Measurements from ENCODE around the gene RMI1.

DNA sequence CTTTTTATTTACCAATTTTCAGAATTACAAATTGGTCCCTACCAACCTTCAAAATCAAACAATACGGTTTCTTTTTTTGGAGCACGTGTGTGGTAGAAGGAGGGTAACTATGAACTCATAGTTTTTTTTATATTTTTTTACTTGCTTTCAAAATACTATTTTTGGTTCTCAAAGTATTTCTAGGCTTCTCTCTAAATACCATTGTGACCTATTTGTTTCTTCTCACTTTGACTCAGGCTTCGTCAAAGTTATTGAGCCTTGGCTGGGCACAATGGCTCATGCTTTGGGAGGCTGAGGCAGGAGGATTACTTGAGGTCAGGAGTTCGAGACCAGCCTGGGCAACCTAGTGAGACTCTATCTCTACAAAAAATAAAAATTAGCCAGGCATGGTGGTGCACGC, 47.8 kb upstream of the RMI1 start:
- TF ChIP-seq, protein P1, sequence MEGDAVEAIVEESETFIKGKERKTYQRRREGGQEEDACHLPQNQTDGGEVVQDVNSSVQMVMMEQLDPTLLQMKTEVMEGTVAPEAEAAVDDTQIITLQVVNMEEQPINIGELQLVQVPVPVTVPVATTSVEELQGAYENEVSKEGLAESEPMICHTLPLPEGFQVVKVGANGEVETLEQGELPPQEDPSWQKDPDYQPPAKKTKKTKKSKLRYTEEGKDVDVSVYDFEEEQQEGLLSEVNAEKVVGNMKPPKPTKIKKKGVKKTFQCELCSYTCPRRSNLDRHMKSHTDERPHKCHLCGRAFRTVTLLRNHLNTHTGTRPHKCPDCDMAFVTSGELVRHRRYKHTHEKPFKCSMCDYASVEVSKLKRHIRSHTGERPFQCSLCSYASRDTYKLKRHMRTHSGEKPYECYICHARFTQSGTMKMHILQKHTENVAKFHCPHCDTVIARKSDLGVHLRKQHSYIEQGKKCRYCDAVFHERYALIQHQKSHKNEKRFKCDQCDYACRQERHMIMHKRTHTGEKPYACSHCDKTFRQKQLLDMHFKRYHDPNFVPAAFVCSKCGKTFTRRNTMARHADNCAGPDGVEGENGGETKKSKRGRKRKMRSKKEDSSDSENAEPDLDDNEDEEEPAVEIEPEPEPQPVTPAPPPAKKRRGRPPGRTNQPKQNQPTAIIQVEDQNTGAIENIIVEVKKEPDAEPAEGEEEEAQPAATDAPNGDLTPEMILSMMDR (IDR thresholded peaks at IDR 0.05), result no peak
- TF ChIP-seq POLR2A (IDR thresholded peaks at IDR 0.05), result no peak

Measured in right lobe of liver (tissue), 4 donors.